GM12878 (cell line): ENCODE measurements around the gene CNTNAP2. TPM values are rescaled to one million over a fixed set of nuclear protein-coding genes. Genes with fewer than 3 reads are reported as not detected.

ENCODE experiments used
- ATAC-seq: fragments of 200-7000 bp; cut with Tn5 transposase; 3 replicates; pipeline ENCODE4 v1.9.1; 2020; ENCODE audit warnings: mild to moderate bottlenecking, moderate library complexity
- BruUV-seq: library from RNA; stranded (reverse); fragments of 400-500 nt; replicated peaks from 2 replicates; lab custom pipeline; 2021; lab: Mats Ljungman, UMichigan
- CTCF ChIA-PET: fragments of 300-600 bp; sonication (Branson Sonifier 250); formaldehyde crosslinking; extraction: SDS; loops from one replicate; lab custom pipeline; 2021; ENCODE audit warnings: inconsistent platforms; lab: Yijun Ruan, JAX
- POLR2A ChIA-PET: fragments of 350-600 bp; formaldehyde crosslinking; extraction: SDS; loops from one replicate; lab custom pipeline; 2021; ENCODE audit warnings: inconsistent platforms; lab: Charles Lee
- RAD21 ChIA-PET: fragments of 300-600 bp; sonication (Branson Sonifier 250); formaldehyde crosslinking; loops from one replicate; lab custom pipeline; 2023; ENCODE audit warnings: antibody characterized with exemption; ENCODE audit not compliant: unreplicated experiment; lab: Charles Lee
- SMC1A ChIA-PET: fragments of 300-600 bp; sonication (Branson Sonifier 250); formaldehyde crosslinking; loops from one replicate; lab custom pipeline; 2023; ENCODE audit not compliant: unreplicated experiment, uncharacterized antibody; lab: Charles Lee
- DNase-seq: peaks from one replicate; pipeline ENCODE4 v3.0.0-alpha.2; 2011; ENCODE audit warnings: low read depth, low spot score
- FAIRE-seq: peaks from 3 replicates; lab custom pipeline; 2011; peaks lifted over from hg19 to GRCh38; lab: Jason Lieb, UNC
- H2AFZ ChIP-seq: 2 replicates; pipeline ENCODE4 v1.6.0; 2011; ENCODE audit warnings: low read depth, low read length, control low read depth; ENCODE audit not compliant: control insufficient read depth
- H3K27ac ChIP-seq: 2 replicates; pipeline ENCODE4 v1.5.1; 2011; ENCODE audit warnings: control low read depth; ENCODE audit not compliant: control insufficient read depth, insufficient read depth
- H3K27me3 ChIP-seq, 2 experiments: replicated peaks in 1 of 2; 2 replicates each; pipeline versions ENCODE4 v1.6.0 to v1.6.1; 2011; ENCODE audit warnings: low read length in 1 of 2; ENCODE audit not compliant: control insufficient read depth in 2 of 2, insufficient read depth in 2 of 2
- H3K36me3 ChIP-seq, 2 experiments: 2 replicates each; pipeline ENCODE4 v1.5.1; 2011; ENCODE audit warnings: low read length in 1 of 2; ENCODE audit not compliant: control insufficient read depth in 2 of 2, insufficient read depth in 2 of 2
- H3K4me1 ChIP-seq: 2 replicates; pipeline ENCODE4 v1.6.1; 2011; ENCODE audit warnings: mild to moderate bottlenecking, low read length, moderate library complexity, mixed read lengths; ENCODE audit not compliant: control insufficient read depth, insufficient read depth
- H3K4me2 ChIP-seq: 2 replicates; pipeline ENCODE4 v1.6.0; 2011; ENCODE audit warnings: control low read depth; ENCODE audit not compliant: control insufficient read depth, insufficient read depth
- H3K4me3 ChIP-seq: fragments of 200-600 bp; sonication (generic); 2 replicates; pipeline ENCODE4 v1.5.1; 2016
- H3K79me2 ChIP-seq: 2 replicates; pipeline ENCODE4 v1.6.0; 2011; ENCODE audit warnings: low read length; ENCODE audit not compliant: control insufficient read depth, insufficient read depth
- H3K9ac ChIP-seq: 2 replicates; pipeline ENCODE4 v1.8.0; 2011; ENCODE audit warnings: low read length, control low read depth, mixed read lengths; ENCODE audit not compliant: control insufficient read depth, insufficient read depth
- H3K9me3 ChIP-seq: replicated peaks from 3 replicates; pipeline ENCODE4 v1.5.1; 2011; ENCODE audit warnings: mild to moderate bottlenecking, low read length; ENCODE audit not compliant: control insufficient read depth, insufficient read depth
- H4K20me1 ChIP-seq: 2 replicates; pipeline ENCODE4 v1.6.0; 2011; ENCODE audit not compliant: control insufficient read depth, insufficient read depth
- BCL11A ChIP-seq: IDR thresholded peaks from 2 replicates; pipeline ENCODE4 v1.6.1; 2011; ENCODE audit warnings: low read depth, low read length
- CBX5 ChIP-seq: sonication (generic); IDR thresholded peaks from 2 replicates; pipeline ENCODE4 v1.6.1; 2016; ENCODE audit warnings: low read depth, moderate library complexity, mild to moderate bottlenecking, inconsistent platforms
- CHD2 ChIP-seq: IDR thresholded peaks from 2 replicates; pipeline ENCODE4 v1.6.1; 2011; ENCODE audit warnings: low read depth, low read length, improper control_type of control experiment, borderline replicate concordance
- CREM ChIP-seq: IDR thresholded peaks from 2 replicates; pipeline ENCODE4 v1.6.1; 2014; ENCODE audit warnings: antibody characterized with exemption, low read depth
- CUX1 ChIP-seq: IDR thresholded peaks from 2 replicates; pipeline ENCODE4 v1.6.1; 2012; ENCODE audit warnings: improper control_type of control experiment, low read depth, low read length; ENCODE audit not compliant: insufficient replicate concordance
- DPF2 ChIP-seq: fragments of 450-650 bp; IDR thresholded peaks from 2 replicates; pipeline ENCODE4 v1.6.1; 2017; ENCODE audit warnings: mild to moderate bottlenecking
- ELK1 ChIP-seq: IDR thresholded peaks from 2 replicates; pipeline ENCODE4 v1.6.1; 2012; ENCODE audit warnings: low read depth, low read length, improper control_type of control experiment
- HCFC1 ChIP-seq: fragments of 150-350 bp; IDR thresholded peaks from 2 replicates; pipeline ENCODE4 v1.6.1; 2014; ENCODE audit warnings: low read length
- NR2F1 ChIP-seq: fragments of 450-650 bp; conservative IDR thresholded peaks from 2 replicates; pipeline ENCODE4 v1.6.1; 2017; ENCODE audit warnings: mild to moderate bottlenecking
- PBX3 ChIP-seq: IDR thresholded peaks from 2 replicates; pipeline ENCODE4 v1.6.1; 2011; ENCODE audit warnings: mild to moderate bottlenecking, low read depth, low read length, moderate library complexity; ENCODE audit not compliant: insufficient replicate concordance
- PML ChIP-seq: IDR thresholded peaks from 2 replicates; pipeline ENCODE4 v1.6.1; 2012; ENCODE audit warnings: low read length, inconsistent platforms
- POLR2A ChIP-seq: IDR thresholded peaks from 2 replicates; pipeline ENCODE4 v1.6.1; 2011; ENCODE audit warnings: low read depth, mild to moderate bottlenecking, low read length
- SIX5 ChIP-seq: IDR thresholded peaks from 2 replicates; pipeline ENCODE4 v1.6.1; 2011; ENCODE audit warnings: mild to moderate bottlenecking, low read depth, low read length, moderate library complexity; ENCODE audit not compliant: severe bottlenecking
- SMAD1 ChIP-seq: fragments of 450-650 bp; IDR thresholded peaks from 2 replicates; pipeline ENCODE4 v1.6.1; 2018; ENCODE audit warnings: mild to moderate bottlenecking, low read depth; ENCODE audit not compliant: partially characterized antibody
- SMARCA5 ChIP-seq: fragments of 450-650 bp; IDR thresholded peaks from 2 replicates; pipeline ENCODE4 v1.6.1; 2017; ENCODE audit warnings: mild to moderate bottlenecking
- SREBF1 ChIP-seq: IDR thresholded peaks from 2 replicates; pipeline ENCODE4 v1.6.1; 2012; ENCODE audit warnings: mild to moderate bottlenecking, low read length
- SUPT20H ChIP-seq: IDR thresholded peaks from 2 replicates; pipeline ENCODE4 v1.6.1; 2011; ENCODE audit warnings: low read depth, mild to moderate bottlenecking, low read length, moderate library complexity, borderline replicate concordance; ENCODE audit not compliant: control insufficient read depth
- USF2 ChIP-seq: IDR thresholded peaks from 2 replicates; pipeline ENCODE4 v1.6.1; 2011; ENCODE audit warnings: low read depth, low read length, improper control_type of control experiment, borderline replicate concordance
- ZBED1 ChIP-seq: IDR thresholded peaks from 2 replicates; pipeline ENCODE4 v1.6.1; 2016; ENCODE audit warnings: borderline replicate concordance
- WGBS: methylation state at CpG from one replicate; pipeline ENCODE4 v1.1.6; 2016; ENCODE audit warnings: low lambda C conversion rate; ENCODE audit not compliant: insufficient replicate concordance, insufficient coverage; ENCODE audit errors: missing lambda C conversion rate; 5-methylcytosine and 5-hydroxymethylcytosine counted together
- in situ Hi-C: fragments of 300-500 bp; cut with MboI; formaldehyde crosslinking; loops from 9 replicates; pipeline ENCODE4 v1.14.3; 2018; ENCODE audit warnings: mixed read lengths
- intact Hi-C: fragments of 100-400 bp; cut with micrococcal nuclease; formaldehyde crosslinking; loops from one replicate; pipeline ENCODE4 v1.14.2; 2022; ENCODE audit not compliant: unreplicated experiment
- polyA plus RNA-seq, 11 experiments: library from polyadenylated mRNA; depleted of rRNA in 4 of 11; unstranded in 6 of 11; stranded (reverse) in 5 of 11; fragments of >200 nt; fragmentation: Nextera tagmentation in 4 of 11; fragmentation: Illumina TruSeq in 1 of 11; extraction: Ambion mirVana in 4 of 11; extraction: Trizol in 1 of 11; gene quantifications; 1 replicate in 1 of 11; 2 replicates in 10 of 11; pipeline versions ENCODE4 v1.2.1 to v1.2.3, GENCODE V29; 2011 to 2016; ENCODE audit warnings: inconsistent platforms in 2 of 11, missing spikeins in 2 of 11, low read depth in 1 of 11
- total RNA-seq, 4 experiments: library from RNA; depleted of rRNA in 3 of 4; stranded (reverse); fragments of >200 nt in 3 of 4; fragmentation: Illumina TruSeq in 1 of 4; extraction: Trizol in 1 of 4; gene quantifications; 2 replicates each; pipeline versions ENCODE4 v1.2.1 to v1.2.3, GENCODE V29; 2013 to 2021

Gene CNTNAP2
- total and polyA plus RNA-seq, 10 of the 15 experiments (the other 5 are each of a cell fraction or from before 2014, with no cell fraction given), result 0.03 to 0.08 (median 0.03) TPM; not detected in 7

- no TSS peak for BruUV-seq
- WGBS, result 35% methylated on average over 8 of the region's 8 CpGs
- H3K36me3 ChIP-seq, result no peaks in the 10 kb centered on the region
- H3K27me3 ChIP-seq, result no peaks in the 10 kb centered on the region
- ChIA-PET RAD21 (interaction anchor here (0.6 kb wide), 1 partner anchor 27 kb away, joined by 3 read pairs; no protein-coding TSS in a partner anchor), SMC1A (no interaction called here), POLR2A (interaction anchor here (0.6 kb wide), 1 partner anchor 239 kb away, joined by 3 read pairs; no protein-coding TSS in a partner anchor), CTCF (no interaction called here)
- no peak for FAIRE-seq
- no peak for DNase-seq
- H3K79me2 ChIP-seq, result no peaks in the 10 kb centered on the region
- intact Hi-C loops (no loop called here), in situ Hi-C loops (no loop called here)
- H4K20me1 ChIP-seq, result no peaks in the 10 kb centered on the region
- H3K4me2 ChIP-seq, result no peak overlapping the region
- H2AFZ ChIP-seq, result no peak overlapping the region
- H3K4me1 ChIP-seq, result no peaks in the 10 kb centered on the region
- H3K9me3 ChIP-seq, result no peaks in the 10 kb centered on the region
- H3K9ac ChIP-seq, result no peak overlapping the region
- H3K27ac ChIP-seq, result no peak overlapping the region
- H3K4me3 ChIP-seq, result no peak overlapping the region
- no peak for ATAC-seq
- TF ChIP-seq SMAD1 (no peak), SREBF1 (no peak), CUX1 (no peak), SMARCA5 (no peak), ZBED1 (no peak), SIX5 (no peak), NR2F1 (no peak), BCL11A (no peak), USF2 (no peak), POLR2A (no peak), CHD2 (no peak), ELK1 (no peak), SUPT20H (no peak), PBX3 (no peak), CBX5 (no peak), PML (no peak), DPF2 (no peak), CREM (no peak), HCFC1 (no peak)
Observed at GRCh38 chr7:148174376-148174775, 2057.8 kb downstream of the CNTNAP2 start.
